Measurements from ENCODE around the gene SF3A2. TPM values are rescaled to one million over a fixed set of nuclear protein-coding genes. Genes with fewer than 3 reads are reported as not detected.
A peak's percentile ranks its signal among the peaks of the same experiment; 100 is the strongest.

The SF3A2 gene
- total and polyA plus RNA-seq, 10 of the 15 experiments (the other 5 are each of a cell fraction or from before 2014, with no cell fraction given) = 0.33 to 143 (median 30.6) TPM

DNA sequence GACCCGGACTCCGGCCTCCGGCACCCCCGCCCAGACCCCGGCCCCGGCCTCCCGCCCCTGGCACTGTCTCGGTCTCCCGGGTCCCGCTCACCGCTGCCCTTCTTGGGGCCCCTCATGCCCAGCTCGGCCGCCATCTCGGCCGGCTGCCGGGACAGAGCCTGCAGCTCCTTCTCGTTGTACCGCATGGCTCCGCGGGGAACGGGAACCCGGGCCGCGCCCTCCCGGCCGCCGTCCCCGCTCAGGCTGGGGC is 635 bp upstream of the SF3A2 start (continued):
- TF ChIP-seq, protein P1, sequence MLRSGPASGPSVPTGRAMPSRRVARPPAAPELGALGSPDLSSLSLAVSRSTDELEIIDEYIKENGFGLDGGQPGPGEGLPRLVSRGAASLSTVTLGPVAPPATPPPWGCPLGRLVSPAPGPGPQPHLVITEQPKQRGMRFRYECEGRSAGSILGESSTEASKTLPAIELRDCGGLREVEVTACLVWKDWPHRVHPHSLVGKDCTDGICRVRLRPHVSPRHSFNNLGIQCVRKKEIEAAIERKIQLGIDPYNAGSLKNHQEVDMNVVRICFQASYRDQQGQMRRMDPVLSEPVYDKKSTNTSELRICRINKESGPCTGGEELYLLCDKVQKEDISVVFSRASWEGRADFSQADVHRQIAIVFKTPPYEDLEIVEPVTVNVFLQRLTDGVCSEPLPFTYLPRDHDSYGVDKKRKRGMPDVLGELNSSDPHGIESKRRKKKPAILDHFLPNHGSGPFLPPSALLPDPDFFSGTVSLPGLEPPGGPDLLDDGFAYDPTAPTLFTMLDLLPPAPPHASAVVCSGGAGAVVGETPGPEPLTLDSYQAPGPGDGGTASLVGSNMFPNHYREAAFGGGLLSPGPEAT (IDR thresholded peaks at IDR 0.05; ENCODE audit: low read depth) = no peak
- TF ChIP-seq EP300 (IDR thresholded peaks at IDR 0.05; ENCODE audit: borderline replicate concordance in 1 of 2, control insufficient read depth in 1 of 2, low read depth in 2 of 2, low read length in 2 of 2) (no peak), PAX8 (IDR thresholded peaks at IDR 0.05) (no peak), EZH2 (IDR thresholded peaks at IDR 0.05; ENCODE audit: borderline replicate concordance, control insufficient read depth, low read depth, low read length) (no peak), NFYA (IDR thresholded peaks at IDR 0.05; ENCODE audit: borderline replicate concordance, low read depth, low read length) (no peak)

DNA sequence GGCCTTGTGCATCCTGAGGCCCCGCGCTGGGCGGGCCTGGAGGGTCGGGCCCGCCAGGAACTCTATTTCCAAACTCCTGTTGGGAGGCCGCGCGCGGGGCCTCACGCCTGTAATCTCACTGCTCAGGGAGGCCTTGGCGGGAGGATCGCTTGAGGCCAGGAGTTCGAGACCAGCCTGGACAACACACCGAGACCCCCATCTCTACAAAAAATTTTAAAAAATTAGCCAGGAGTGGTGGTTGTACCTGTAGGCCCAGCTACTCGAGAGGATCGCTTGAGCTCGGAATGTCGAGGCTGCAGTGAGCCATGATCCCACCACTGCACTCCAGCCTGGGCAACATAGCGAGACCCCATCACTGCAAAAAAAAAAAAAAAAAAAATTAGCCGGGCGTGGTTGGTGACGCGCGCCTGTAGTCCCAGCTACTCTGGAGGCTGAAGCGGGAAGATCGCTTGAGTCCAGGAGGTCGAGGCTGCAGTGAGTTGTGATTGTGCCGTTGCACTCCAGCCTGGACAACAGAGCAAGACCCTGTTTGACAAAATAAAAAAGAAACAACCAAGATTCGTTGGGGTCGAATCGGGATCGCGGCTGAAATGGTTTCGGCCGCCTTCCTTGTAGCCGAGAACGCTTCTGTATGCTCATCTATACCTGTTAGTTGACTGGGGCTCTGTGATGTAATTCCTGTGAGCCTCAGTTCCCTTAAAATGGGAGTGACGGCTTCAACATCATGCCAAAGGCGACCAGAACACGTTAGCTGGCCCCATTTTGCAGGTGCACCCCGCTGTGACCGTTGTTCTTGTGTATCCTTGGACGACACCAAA is 636 bp downstream of the SF3A2 start:
- Histone ChIP-seq H3K27ac (ENCODE audit: control insufficient read depth, insufficient read depth) (peak overlapping the region; percentile 94), H4K20me1 (ENCODE audit: control insufficient read depth, insufficient read depth) (peaks cover 23% of the 10 kb centered on the region), H3K4me1 (ENCODE audit: control insufficient read depth, insufficient read depth, low read length) (peaks cover 24% of the 10 kb centered on the region), H3K9me3 (replicated peaks; ENCODE audit: control insufficient read depth, insufficient read depth, low read length) (no peaks in the 10 kb centered on the region), H3K4me3 (peak overlapping the region; percentile 81), H3K36me3 (ENCODE audit: control insufficient read depth in 2 of 2, insufficient read depth in 2 of 2, low read length in 1 of 2) (peaks cover 10 to 13% of the 10 kb centered on the region in 2 experiments; a peak in 3 of 4 replicates), H3K4me2 (ENCODE audit: control insufficient read depth, insufficient read depth) (peak overlapping the region; percentile 88), H3K9ac (ENCODE audit: control insufficient read depth, insufficient read depth, low read length) (peak overlapping the region; percentile 80), H3K27me3 (replicated peaks in 1 of 2; ENCODE audit: control insufficient read depth in 2 of 2, insufficient read depth in 2 of 2, low read length in 1 of 2) (no peaks in the 10 kb centered on the region), H2AFZ (ENCODE audit: control insufficient read depth, low read depth, low read length) (peak overlapping the region; percentile 53), H3K79me2 (ENCODE audit: control insufficient read depth, insufficient read depth, low read length) (peaks cover 88% of the 10 kb centered on the region)
- intact Hi-C loops (cut with micrococcal nuclease; ENCODE audit: unreplicated experiment) = loop anchor here (5.0 to 10.0 kb wide), 3 partner anchors 90 to 155 kb away; partner anchors contain the start of genes IZUMO4, LSM7, MOB3A and SPPL2B
- TF ChIP-seq, protein P2, sequence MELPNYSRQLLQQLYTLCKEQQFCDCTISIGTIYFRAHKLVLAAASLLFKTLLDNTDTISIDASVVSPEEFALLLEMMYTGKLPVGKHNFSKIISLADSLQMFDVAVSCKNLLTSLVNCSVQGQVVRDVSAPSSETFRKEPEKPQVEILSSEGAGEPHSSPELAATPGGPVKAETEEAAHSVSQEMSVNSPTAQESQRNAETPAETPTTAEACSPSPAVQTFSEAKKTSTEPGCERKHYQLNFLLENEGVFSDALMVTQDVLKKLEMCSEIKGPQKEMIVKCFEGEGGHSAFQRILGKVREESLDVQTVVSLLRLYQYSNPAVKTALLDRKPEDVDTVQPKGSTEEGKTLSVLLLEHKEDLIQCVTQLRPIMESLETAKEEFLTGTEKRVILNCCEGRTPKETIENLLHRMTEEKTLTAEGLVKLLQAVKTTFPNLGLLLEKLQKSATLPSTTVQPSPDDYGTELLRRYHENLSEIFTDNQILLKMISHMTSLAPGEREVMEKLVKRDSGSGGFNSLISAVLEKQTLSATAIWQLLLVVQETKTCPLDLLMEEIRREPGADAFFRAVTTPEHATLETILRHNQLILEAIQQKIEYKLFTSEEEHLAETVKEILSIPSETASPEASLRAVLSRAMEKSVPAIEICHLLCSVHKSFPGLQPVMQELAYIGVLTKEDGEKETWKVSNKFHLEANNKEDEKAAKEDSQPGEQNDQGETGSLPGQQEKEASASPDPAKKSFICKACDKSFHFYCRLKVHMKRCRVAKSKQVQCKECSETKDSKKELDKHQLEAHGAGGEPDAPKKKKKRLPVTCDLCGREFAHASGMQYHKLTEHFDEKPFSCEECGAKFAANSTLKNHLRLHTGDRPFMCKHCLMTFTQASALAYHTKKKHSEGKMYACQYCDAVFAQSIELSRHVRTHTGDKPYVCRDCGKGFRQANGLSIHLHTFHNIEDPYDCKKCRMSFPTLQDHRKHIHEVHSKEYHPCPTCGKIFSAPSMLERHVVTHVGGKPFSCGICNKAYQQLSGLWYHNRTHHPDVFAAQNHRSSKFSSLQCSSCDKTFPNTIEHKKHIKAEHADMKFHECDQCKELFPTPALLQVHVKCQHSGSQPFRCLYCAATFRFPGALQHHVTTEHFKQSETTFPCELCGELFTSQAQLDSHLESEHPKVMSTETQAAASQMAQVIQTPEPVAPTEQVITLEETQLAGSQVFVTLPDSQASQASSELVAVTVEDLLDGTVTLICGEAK (IDR thresholded peaks at IDR 0.05; ENCODE audit: borderline replicate concordance) = 0 out of 2 replicates have a peak, but pooled peaks have one; percentile 23
- TF ChIP-seq SMAD5 (IDR thresholded peaks at IDR 0.05; ENCODE audit: low read depth) = 0 out of 2 replicates have a peak, but pooled peaks have one; percentile 5
- TF ChIP-seq, protein P3, sequence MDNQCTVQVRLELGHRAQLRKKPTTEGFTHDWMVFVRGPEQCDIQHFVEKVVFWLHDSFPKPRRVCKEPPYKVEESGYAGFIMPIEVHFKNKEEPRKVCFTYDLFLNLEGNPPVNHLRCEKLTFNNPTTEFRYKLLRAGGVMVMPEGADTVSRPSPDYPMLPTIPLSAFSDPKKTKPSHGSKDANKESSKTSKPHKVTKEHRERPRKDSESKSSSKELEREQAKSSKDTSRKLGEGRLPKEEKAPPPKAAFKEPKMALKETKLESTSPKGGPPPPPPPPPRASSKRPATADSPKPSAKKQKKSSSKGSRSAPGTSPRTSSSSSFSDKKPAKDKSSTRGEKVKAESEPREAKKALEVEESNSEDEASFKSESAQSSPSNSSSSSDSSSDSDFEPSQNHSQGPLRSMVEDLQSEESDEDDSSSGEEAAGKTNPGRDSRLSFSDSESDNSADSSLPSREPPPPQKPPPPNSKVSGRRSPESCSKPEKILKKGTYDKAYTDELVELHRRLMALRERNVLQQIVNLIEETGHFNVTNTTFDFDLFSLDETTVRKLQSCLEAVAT (IDR thresholded peaks at IDR 0.05) = peak; percentile 94
- TF ChIP-seq POLR2A (IDR thresholded peaks at IDR 0.05; ENCODE audit: low read depth, low read length) = peak; percentile 37; the same call in 1 of the 2 replicates
- no peak for TF ChIP-seq EP300 (IDR thresholded peaks at IDR 0.05; ENCODE audit: borderline replicate concordance in 1 of 2, control insufficient read depth in 1 of 2, low read depth in 2 of 2, low read length in 2 of 2)
- TF ChIP-seq WRNIP1 (IDR thresholded peaks at IDR 0.05; ENCODE audit: borderline replicate concordance, low read depth, low read length) = no peak
- TSS peak; percentile 65 for BruUV-seq (replicated peaks)
- ATAC-seq (no peak), DNase-seq (ENCODE audit: low read depth, low spot score) (no peak), FAIRE-seq (no peak)
- in situ Hi-C loops (cut with MboI) = loop anchor here (5.0 kb wide), 1 partner anchor 35 kb away; no protein-coding TSS in a partner anchor
- ChIA-PET RAD21 (ENCODE audit: unreplicated experiment) (interaction anchor here (0.6 to 4.2 kb wide), 8 partner anchors 16 to 157 kb away, joined by 3 to 72 read pairs (median 5); no protein-coding TSS in a partner anchor), POLR2A (interaction anchor here (0.5 to 4.0 kb wide), 11 partner anchors 18 to 1615 kb away, joined by 3 to 54 read pairs (median 4); partner anchors contain the start of genes FAM174C and LSM7), CTCF (interaction anchor here (0.9 to 4.7 kb wide), 9 partner anchors 24 to 340 kb away, joined by 3 to 130 read pairs (median 5); no protein-coding TSS in a partner anchor), SMC1A (ENCODE audit: uncharacterized antibody, unreplicated experiment) (interaction anchor here (0.6 to 4.3 kb wide), 13 partner anchors 22 to 399 kb away, joined by 3 to 46 read pairs (median 9); no protein-coding TSS in a partner anchor)
- 15% methylated on average over 36 of the region's 43 CpGs for WGBS (ENCODE audit: insufficient coverage, insufficient replicate concordance, low lambda C conversion rate, missing lambda C conversion rate)
